Measurements from ENCODE around the gene FGF19.

FGF19 gene

DNA sequence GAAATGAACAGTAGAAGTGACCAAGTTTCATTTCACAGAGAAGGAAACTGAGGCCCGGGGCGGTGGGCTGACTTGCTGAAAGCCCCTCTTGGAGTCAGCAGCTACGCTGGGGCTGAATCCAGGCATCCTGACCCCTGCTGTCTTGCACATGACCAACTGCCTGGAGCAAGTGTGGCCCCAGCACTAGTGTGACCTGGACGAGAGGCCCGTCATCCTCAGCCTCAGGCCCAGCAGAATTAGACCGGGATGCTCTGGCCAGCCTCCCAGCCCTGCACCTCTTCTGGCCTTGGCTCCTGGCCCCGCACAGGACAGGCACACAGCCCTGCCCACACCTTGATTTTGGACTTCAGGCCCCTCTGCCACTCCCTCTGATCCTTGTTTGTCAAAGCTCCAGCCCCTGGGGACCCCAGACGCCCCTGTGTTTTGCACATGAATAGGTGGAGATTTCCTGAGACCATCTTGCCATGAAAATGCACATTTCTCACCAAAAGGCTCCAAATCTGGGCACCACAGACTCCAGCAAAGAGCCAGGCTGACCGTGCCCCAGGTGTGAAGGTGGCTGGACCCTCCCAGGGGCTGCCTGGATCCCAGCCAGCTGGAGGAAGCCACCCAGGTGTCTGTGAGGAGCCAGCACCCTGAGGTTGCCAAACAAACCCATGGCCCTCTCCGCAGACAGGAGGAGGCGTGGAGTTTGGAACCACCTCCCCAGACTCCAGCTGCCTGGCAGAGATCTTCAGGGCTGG lies 46.5 kb upstream of the FGF19 start:
- no peak overlapping the region for H3K4me3 ChIP-seq (replicated peaks; ENCODE audit: insufficient read depth, low read length)
- H3K27ac ChIP-seq (replicated peaks) = no peak overlapping the region
- TF ChIP-seq, protein P1, sequence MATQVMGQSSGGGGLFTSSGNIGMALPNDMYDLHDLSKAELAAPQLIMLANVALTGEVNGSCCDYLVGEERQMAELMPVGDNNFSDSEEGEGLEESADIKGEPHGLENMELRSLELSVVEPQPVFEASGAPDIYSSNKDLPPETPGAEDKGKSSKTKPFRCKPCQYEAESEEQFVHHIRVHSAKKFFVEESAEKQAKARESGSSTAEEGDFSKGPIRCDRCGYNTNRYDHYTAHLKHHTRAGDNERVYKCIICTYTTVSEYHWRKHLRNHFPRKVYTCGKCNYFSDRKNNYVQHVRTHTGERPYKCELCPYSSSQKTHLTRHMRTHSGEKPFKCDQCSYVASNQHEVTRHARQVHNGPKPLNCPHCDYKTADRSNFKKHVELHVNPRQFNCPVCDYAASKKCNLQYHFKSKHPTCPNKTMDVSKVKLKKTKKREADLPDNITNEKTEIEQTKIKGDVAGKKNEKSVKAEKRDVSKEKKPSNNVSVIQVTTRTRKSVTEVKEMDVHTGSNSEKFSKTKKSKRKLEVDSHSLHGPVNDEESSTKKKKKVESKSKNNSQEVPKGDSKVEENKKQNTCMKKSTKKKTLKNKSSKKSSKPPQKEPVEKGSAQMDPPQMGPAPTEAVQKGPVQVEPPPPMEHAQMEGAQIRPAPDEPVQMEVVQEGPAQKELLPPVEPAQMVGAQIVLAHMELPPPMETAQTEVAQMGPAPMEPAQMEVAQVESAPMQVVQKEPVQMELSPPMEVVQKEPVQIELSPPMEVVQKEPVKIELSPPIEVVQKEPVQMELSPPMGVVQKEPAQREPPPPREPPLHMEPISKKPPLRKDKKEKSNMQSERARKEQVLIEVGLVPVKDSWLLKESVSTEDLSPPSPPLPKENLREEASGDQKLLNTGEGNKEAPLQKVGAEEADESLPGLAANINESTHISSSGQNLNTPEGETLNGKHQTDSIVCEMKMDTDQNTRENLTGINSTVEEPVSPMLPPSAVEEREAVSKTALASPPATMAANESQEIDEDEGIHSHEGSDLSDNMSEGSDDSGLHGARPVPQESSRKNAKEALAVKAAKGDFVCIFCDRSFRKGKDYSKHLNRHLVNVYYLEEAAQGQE (IDR thresholded peaks at IDR 0.05; ENCODE audit: insufficient replicate concordance, low read depth) = no peak
- TF ChIP-seq, protein P2, sequence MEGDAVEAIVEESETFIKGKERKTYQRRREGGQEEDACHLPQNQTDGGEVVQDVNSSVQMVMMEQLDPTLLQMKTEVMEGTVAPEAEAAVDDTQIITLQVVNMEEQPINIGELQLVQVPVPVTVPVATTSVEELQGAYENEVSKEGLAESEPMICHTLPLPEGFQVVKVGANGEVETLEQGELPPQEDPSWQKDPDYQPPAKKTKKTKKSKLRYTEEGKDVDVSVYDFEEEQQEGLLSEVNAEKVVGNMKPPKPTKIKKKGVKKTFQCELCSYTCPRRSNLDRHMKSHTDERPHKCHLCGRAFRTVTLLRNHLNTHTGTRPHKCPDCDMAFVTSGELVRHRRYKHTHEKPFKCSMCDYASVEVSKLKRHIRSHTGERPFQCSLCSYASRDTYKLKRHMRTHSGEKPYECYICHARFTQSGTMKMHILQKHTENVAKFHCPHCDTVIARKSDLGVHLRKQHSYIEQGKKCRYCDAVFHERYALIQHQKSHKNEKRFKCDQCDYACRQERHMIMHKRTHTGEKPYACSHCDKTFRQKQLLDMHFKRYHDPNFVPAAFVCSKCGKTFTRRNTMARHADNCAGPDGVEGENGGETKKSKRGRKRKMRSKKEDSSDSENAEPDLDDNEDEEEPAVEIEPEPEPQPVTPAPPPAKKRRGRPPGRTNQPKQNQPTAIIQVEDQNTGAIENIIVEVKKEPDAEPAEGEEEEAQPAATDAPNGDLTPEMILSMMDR (IDR thresholded peaks at IDR 0.05; ENCODE audit: insufficient read depth, low read length) = no peak
- TF ChIP-seq SPI1 (IDR thresholded peaks at IDR 0.05; ENCODE audit: borderline replicate concordance, low read depth) (no peak), GABPA (IDR thresholded peaks at IDR 0.05; ENCODE audit: low read depth) (no peak), POLR2AphosphoS5 (IDR thresholded peaks at IDR 0.05; ENCODE audit: low read depth) (no peak)
- no peaks in the 10 kb centered on the region for H3K27me3 ChIP-seq (ENCODE audit: insufficient read depth, poor library complexity, severe bottlenecking)
- no peak for DNase-seq (ENCODE audit: low read depth in 1 of 2, low spot score in 1 of 2)

DNA sequence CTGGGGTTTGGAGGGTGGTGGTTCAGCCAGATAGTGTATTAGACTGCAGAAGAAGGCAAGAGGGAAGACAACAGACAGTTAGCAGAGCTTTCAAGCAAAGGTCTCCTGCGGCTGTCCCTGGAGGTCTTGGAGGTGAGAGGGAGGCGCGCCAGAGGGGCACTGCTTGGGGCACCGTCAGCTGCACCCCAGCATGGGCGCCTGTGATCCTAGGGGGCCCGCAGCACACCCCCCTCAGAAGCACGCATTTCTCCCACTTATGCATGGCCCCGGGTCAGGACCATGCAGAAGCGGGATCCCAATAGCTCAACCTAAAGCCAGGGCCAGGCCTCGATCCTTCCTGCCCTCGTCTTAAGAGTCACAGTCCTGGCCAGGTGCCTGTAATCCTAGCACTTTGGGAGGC lies 44.8 kb upstream of the FGF19 start:
- TF ChIP-seq POLR2AphosphoS5 (IDR thresholded peaks at IDR 0.05; ENCODE audit: low read depth) (no peak), SPI1 (IDR thresholded peaks at IDR 0.05; ENCODE audit: borderline replicate concordance, low read depth) (no peak), GABPA (IDR thresholded peaks at IDR 0.05; ENCODE audit: low read depth) (no peak)
- TF ChIP-seq, protein P1 (IDR thresholded peaks at IDR 0.05; ENCODE audit: insufficient replicate concordance, low read depth) = no peak
- TF ChIP-seq, protein P2 (IDR thresholded peaks at IDR 0.05; ENCODE audit: insufficient read depth, low read length) = no peak
- H3K27me3 ChIP-seq (ENCODE audit: insufficient read depth, poor library complexity, severe bottlenecking) = no peaks in the 10 kb centered on the region
- H3K4me3 ChIP-seq (replicated peaks; ENCODE audit: insufficient read depth, low read length) = no peak overlapping the region
- DNase-seq (ENCODE audit: low read depth in 1 of 2, low spot score in 1 of 2) = no peak
- H3K27ac ChIP-seq (replicated peaks) = no peak overlapping the region

DNA sequence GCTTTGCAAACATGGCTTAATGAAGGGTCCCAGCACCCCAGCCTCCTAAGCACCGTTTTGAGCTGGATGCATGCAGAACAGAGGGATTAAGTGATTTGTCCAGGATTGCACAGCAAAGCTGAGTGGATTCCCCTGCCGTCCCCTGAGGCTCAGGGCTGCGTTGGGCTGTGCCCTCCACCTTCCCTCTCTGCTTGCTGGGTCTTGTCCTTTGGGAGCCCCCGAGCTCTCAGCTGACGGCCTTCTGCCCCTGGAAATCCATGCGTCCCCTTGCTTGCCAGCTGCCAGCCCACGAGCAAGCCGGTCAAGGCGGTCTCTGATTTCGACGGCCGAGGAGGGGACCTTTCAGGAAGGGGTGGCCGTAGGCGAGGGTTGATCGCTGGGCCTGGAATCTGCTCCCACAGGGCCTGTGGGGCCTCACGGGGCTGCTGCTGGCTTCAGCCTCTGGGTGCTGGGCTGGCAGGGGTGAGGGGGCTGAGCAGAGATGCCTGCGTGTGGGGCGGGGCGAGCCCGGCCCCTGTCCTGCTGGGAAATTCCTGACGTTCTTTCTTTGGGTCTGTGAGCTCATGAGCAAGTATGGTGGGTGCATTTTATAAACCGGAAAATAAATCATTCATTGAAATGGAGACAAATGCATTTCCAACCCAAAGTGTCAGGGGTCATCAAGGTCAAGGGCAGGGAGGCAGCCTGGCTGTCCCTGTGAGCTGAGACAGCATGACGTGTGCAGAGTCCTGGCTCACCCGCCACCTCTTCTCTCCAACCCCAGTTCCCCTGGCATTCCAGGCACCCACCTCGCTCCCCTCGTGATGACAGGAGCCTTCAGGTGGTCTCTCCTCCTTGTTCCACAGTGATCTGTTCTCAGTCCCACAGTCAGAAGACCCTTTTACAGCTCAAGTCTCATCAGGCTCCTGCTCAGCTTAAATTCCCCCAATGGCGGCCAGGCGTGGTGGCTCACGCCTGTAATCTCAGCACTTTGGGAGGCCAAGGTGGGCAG lies 43.2 kb upstream of the FGF19 start:
- no peak overlapping the region for H3K27ac ChIP-seq (replicated peaks)
- H3K27me3 ChIP-seq (ENCODE audit: insufficient read depth, poor library complexity, severe bottlenecking) = no peaks in the 10 kb centered on the region
- TF ChIP-seq POLR2AphosphoS5 (IDR thresholded peaks at IDR 0.05; ENCODE audit: low read depth) (no peak), GABPA (IDR thresholded peaks at IDR 0.05; ENCODE audit: low read depth) (no peak), SPI1 (IDR thresholded peaks at IDR 0.05; ENCODE audit: borderline replicate concordance, low read depth) (no peak)
- TF ChIP-seq, protein P1 (IDR thresholded peaks at IDR 0.05; ENCODE audit: insufficient replicate concordance, low read depth) = no peak
- TF ChIP-seq, protein P2 (IDR thresholded peaks at IDR 0.05; ENCODE audit: insufficient read depth, low read length) = no peak
- H3K4me3 ChIP-seq (replicated peaks; ENCODE audit: insufficient read depth, low read length) = no peak overlapping the region
- no peak for DNase-seq (ENCODE audit: low read depth in 1 of 2, low spot score in 1 of 2)
